Keratinocyte (primary cell): ENCODE measurements around the gene CIRBP.

Experiments
- CTCF ChIP-seq, 3 experiments: IDR thresholded peaks in 1 of 3; conservative IDR thresholded peaks in 1 of 3; optimal IDR thresholded peaks in 1 of 3; 2 replicates in 2 of 3; 3 replicates in 1 of 3; pipeline versions ENCODE3 to v1.5.1; 2011; ENCODE audit warnings: low read length in 3 of 3, mild to moderate bottlenecking in 3 of 3, moderate library complexity in 2 of 3, control low read depth in 1 of 3, inconsistent platforms in 1 of 3; ENCODE audit not compliant: insufficient read depth in 2 of 3; ENCODE audit errors: extremely low read depth in 1 of 3
- EZH2 ChIP-seq: IDR thresholded peaks from one replicate; pipeline ENCODE4 v1.6.1; 2012; ENCODE audit warnings: inconsistent platforms, mild to moderate bottlenecking, low read length, moderate library complexity

- TF ChIP-seq CTCF (optimal IDR thresholded peaks at IDR 0.05 in 1 of 3, IDR thresholded peaks at IDR 0.05 in 1 of 3, conservative IDR thresholded peaks at IDR 0.05 in 1 of 3; ENCODE audit: extremely low read depth in 1 of 3, insufficient read depth in 2 of 3, low read length in 3 of 3) (no peak), EZH2 (no peak)
Measured at GRCh38 chr19:1261798-1262622, 7.1 kb upstream of the CIRBP start.
